Ascending aorta (tissue), 2 donors: ENCODE measurements around the gene ROMO1. TPM values are rescaled to one million over a fixed set of nuclear protein-coding genes. Genes with fewer than 3 reads are reported as not detected.

Experiments used
- DNase-seq, 2 donors: peaks; one replicate each; pipeline ENCODE4 v3.0.0-alpha.2; 2019; ENCODE audit warnings: low spot score in 2 of 2
- H3K27ac ChIP-seq, 2 donors: fragments of 200-600 bp; sonication (generic); one replicate each; pipeline ENCODE4 v1.5.1; 2016 to 2017; ENCODE audit warnings: mild to moderate bottlenecking in 1 of 2
- H3K27me3 ChIP-seq: fragments of 200-600 bp; sonication (generic); one replicate; pipeline ENCODE4 v1.5.1; 2017
- H3K36me3 ChIP-seq, 2 donors: fragments of 200-600 bp; sonication (generic); one replicate each; pipeline ENCODE4 v1.5.1; 2016
- H3K4me1 ChIP-seq, 2 donors: fragments of 200-600 bp; sonication (generic); one replicate each; pipeline ENCODE4 v1.5.1; 2016 to 2017; ENCODE audit warnings: mild to moderate bottlenecking in 1 of 2
- H3K4me3 ChIP-seq, 2 donors: fragments of 200-600 bp; sonication (generic); one replicate each; pipeline ENCODE4 v1.5.1; 2016 to 2017; ENCODE audit warnings: mild to moderate bottlenecking in 1 of 2
- H3K9me3 ChIP-seq, 2 donors: fragments of 200-600 bp; sonication (generic); one replicate each; pipeline ENCODE4 v1.5.1; 2016
- CTCF ChIP-seq, 3 experiments: fragments of 200-600 bp in 2 of 3; fragments of 450-650 bp in 1 of 3; sonication (generic) in 2 of 3; IDR thresholded peaks; one replicate each; pipeline ENCODE4 v1.5.1; 2016 to 2019; ENCODE audit warnings: antibody characterized with exemption in 3 of 3, mild to moderate bottlenecking in 1 of 3, moderate library complexity in 1 of 3
- intact Hi-C: fragments of 100-400 bp; cut with DNase I; formaldehyde crosslinking; loops from one replicate; pipeline ENCODE4 v1.15.1; 2023
- total RNA-seq: library from RNA; depleted of rRNA; stranded (reverse); fragments of >200 nt; gene quantifications from one replicate; pipeline ENCODE4 v1.1.0, GENCODE V29; 2016

The ROMO1 gene
- total RNA-seq, 1 donor from 2014 or later, result 85.5 TPM

- peaks cover 2 to 31% of the 10 kb centered on the region in 2 donors for H3K4me1 ChIP-seq
- intact Hi-C loops, result loop anchor here (5.0 kb wide), 1 partner anchor 60 kb away; no protein-coding TSS in a partner anchor
Observed at GRCh38 chr20:35661908-35662307, 37.3 kb upstream of the ROMO1 start.

GRCh38 chr20:35662551-35662950 lies 36.7 kb upstream of the ROMO1 start:
- peaks cover 2 to 29% of the 10 kb centered on the region in 2 donors for H3K4me1 ChIP-seq
- no peak for DNase-seq
- peak overlapping the region; percentile 20 to 97 for H3K27ac ChIP-seq
- H3K27me3 ChIP-seq, result no peaks in the 10 kb centered on the region
- H3K4me3 ChIP-seq, result peak overlapping the region; percentile 91 to 96
- H3K36me3 ChIP-seq, result no peaks in the 10 kb centered on the region
- H3K9me3 ChIP-seq, result no peaks in the 10 kb centered on the region
- TF ChIP-seq CTCF (IDR thresholded peaks at IDR 0.05), result no peak
- intact Hi-C loops, result loop anchor here (5.0 kb wide), 1 partner anchor 60 kb away; no protein-coding TSS in a partner anchor

More at GRCh38 chr20:35661908-35662307, 37.3 kb upstream of the ROMO1 start:
- Histone ChIP-seq H3K4me3 (peak overlapping the region; percentile 91 to 96), H3K9me3 (no peaks in the 10 kb centered on the region), H3K27ac (peak overlapping the region; percentile 20 to 97), H3K27me3 (no peaks in the 10 kb centered on the region), H3K36me3 (no peaks in the 10 kb centered on the region)
- no peak for DNase-seq
- no peak for TF ChIP-seq CTCF (IDR thresholded peaks at IDR 0.05)

GRCh38 chr20:35663516-35664465 lies 35.4 kb upstream of the ROMO1 start:
- DNase-seq, result peak; percentile 17 to 68
- peaks cover 2 to 25% of the 10 kb centered on the region in 2 donors for H3K4me1 ChIP-seq
- no peak for TF ChIP-seq CTCF (IDR thresholded peaks at IDR 0.05)
- H3K27me3 ChIP-seq, result no peaks in the 10 kb centered on the region
- H3K36me3 ChIP-seq, result peaks cover 0 to 6% of the 10 kb centered on the region in 2 donors
- H3K27ac ChIP-seq, result peak overlapping the region; percentile 97 to 98
- peak overlapping the region; percentile 91 to 96 for H3K4me3 ChIP-seq
- no peaks in the 10 kb centered on the region for H3K9me3 ChIP-seq
- intact Hi-C loops, result loop anchor here (1.0 to 5.0 kb wide), 5 partner anchors 35 to 121 kb away; partner anchors contain the start of genes ERGIC3, NFS1, RBM39 and ROMO1

- intact Hi-C loops, result loop anchor here (1.0 to 5.0 kb wide), 5 partner anchors 34 to 122 kb away; partner anchors contain the start of genes ERGIC3, NFS1, RBM39 and ROMO1
- H3K27me3 ChIP-seq, result no peaks in the 10 kb centered on the region
- peak in 2 of 3 experiments; percentile 7 to 14 for TF ChIP-seq CTCF (IDR thresholded peaks at IDR 0.05)
- peaks cover 2 to 24% of the 10 kb centered on the region in 2 donors for H3K4me1 ChIP-seq
- DNase-seq, result peak; percentile 61 to 95
- H3K4me3 ChIP-seq, result peak within 1 kb of the TSS; percentile 91 to 96
- H3K9me3 ChIP-seq, result no peaks in the 10 kb centered on the region
- H3K36me3 ChIP-seq, result peaks cover 8 to 14% of the 10 kb centered on the region in 2 donors
- H3K27ac ChIP-seq, result peak within 1 kb of the TSS; percentile 97 to 98
Observed at GRCh38 chr20:35664466-35665206, 34.6 kb upstream of the ROMO1 start, which contains the start of the genes CPNE1 and RBM12. CPNE1 (minus strand) TSS chr20:35664900; CDS start chr20:35632923, 31,977 bp downstream. RBM12 (minus strand) TSS chr20:35664900; CDS start chr20:35655322, 9,578 bp downstream.

- Histone ChIP-seq H3K4me3 (no peak overlapping the region), H3K9me3 (no peaks in the 10 kb centered on the region), H3K27me3 (no peaks in the 10 kb centered on the region), H3K4me1 (peaks cover 2 to 12% of the 10 kb centered on the region in 2 donors), H3K27ac (peak overlapping the region in 1 of 2 donors; percentile 97), H3K36me3 (peaks cover 17 to 27% of the 10 kb centered on the region in 2 donors)
- TF ChIP-seq CTCF (IDR thresholded peaks at IDR 0.05), result no peak
- intact Hi-C loops, result loop anchor here (2.0 kb wide), 2 partner anchors 33 to 123 kb away; partner anchors contain the start of genes ERGIC3, NFS1 and ROMO1
- DNase-seq, result no peak
Observed at GRCh38 chr20:35665949-35666288, 33.3 kb upstream of the ROMO1 start.
